Mesodermal cell (in vitro differentiated cells): ENCODE measurements around the gene NT5DC4.

Source experiments
- H3K27ac ChIP-seq: 2 replicates; pipeline ENCODE4 v1.7.0; 2013; ENCODE audit warnings: mild to moderate bottlenecking, low read depth, low read length, moderate library complexity; ENCODE audit not compliant: severe bottlenecking
- H3K36me3 ChIP-seq: 2 replicates; pipeline ENCODE4 v1.7.1; 2013; ENCODE audit warnings: mild to moderate bottlenecking, low read length, moderate library complexity; ENCODE audit not compliant: control insufficient read depth, insufficient read depth
- H3K4me1 ChIP-seq: one replicate; pipeline ENCODE4 v1.7.1; 2013; ENCODE audit warnings: mild to moderate bottlenecking, low read length; ENCODE audit not compliant: insufficient read depth, control insufficient read depth, poor library complexity, severe bottlenecking
- H3K4me3 ChIP-seq: 2 replicates; pipeline ENCODE4 v1.7.0; 2013; ENCODE audit warnings: low read length, control low read depth, mild to moderate bottlenecking; ENCODE audit not compliant: insufficient read depth, poor library complexity, severe bottlenecking; ENCODE audit errors: extremely low read depth
- H3K9me3 ChIP-seq: 2 replicates; pipeline ENCODE4 v1.7.1; 2013; ENCODE audit warnings: mild to moderate bottlenecking, low read length, moderate library complexity; ENCODE audit not compliant: control insufficient read depth
- WGBS, 2 experiments: methylation state at CpG; one replicate each; pipeline ENCODE4 v1.1.5; 2013; ENCODE audit warnings: missing lambda C conversion rate in 2 of 2; ENCODE audit not compliant: insufficient coverage in 2 of 2; 5-methylcytosine and 5-hydroxymethylcytosine counted together

Gene NT5DC4

GRCh38 chr2:112787294-112787693 is 66.5 kb downstream of the NT5DC4 start:
- H3K27ac ChIP-seq = no peak overlapping the region
- no peaks in the 10 kb centered on the region for H3K4me1 ChIP-seq
- no peaks in the 10 kb centered on the region for H3K9me3 ChIP-seq
- no peak overlapping the region for H3K4me3 ChIP-seq
- H3K36me3 ChIP-seq = no peaks in the 10 kb centered on the region
- WGBS, 2 experiments = 75 to 87% methylated on average over 1 of the region's 3 CpGs

DNA sequence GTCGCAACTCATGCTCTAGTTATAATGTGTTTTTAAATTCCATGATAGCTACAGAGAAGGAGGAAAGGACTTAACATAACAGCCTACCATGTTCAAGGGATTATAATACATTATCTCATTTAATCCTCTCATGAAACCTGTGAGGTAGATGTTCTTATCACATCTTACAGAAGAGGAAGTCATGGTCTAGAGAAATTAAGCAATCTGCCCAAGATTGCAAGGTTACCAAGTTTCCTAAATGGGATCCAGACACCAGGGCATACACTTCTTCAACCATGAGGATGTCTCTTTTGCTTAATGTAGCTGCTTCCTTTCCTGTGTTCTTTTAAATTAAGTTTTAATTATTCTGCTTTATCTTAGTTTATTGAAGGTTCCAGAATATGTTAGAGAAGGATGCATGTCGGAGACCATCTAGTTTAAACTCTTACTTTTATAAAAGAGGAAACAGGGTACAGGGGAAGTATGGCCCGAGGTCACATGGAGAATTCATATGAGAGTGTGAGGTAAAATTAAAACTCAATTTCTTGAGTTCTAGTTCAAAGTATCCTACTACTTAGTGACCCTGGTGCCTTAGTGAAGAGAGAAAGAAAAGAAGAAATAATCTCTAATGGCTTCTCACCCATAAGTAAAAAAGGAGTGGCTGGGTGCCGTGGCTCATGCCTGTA is 67.0 kb downstream of the NT5DC4 start:
- WGBS, 2 experiments = 80 to 100% methylated on average over 1 to 2 of the region's 4 CpGs
- Histone ChIP-seq H3K27ac (no peak overlapping the region), H3K4me3 (no peak overlapping the region), H3K4me1 (no peaks in the 10 kb centered on the region), H3K9me3 (no peaks in the 10 kb centered on the region), H3K36me3 (no peaks in the 10 kb centered on the region)

GRCh38 chr2:112788653-112789052 is 67.8 kb downstream of the NT5DC4 start:
- Histone ChIP-seq H3K27ac (no peak overlapping the region), H3K4me1 (no peaks in the 10 kb centered on the region), H3K9me3 (no peaks in the 10 kb centered on the region), H3K36me3 (no peaks in the 10 kb centered on the region), H3K4me3 (no peak overlapping the region)
- 88% methylated on average over 2 of the region's 3 CpGs; no CpG with 5 or more reads in 1 of the 2 experiments for WGBS, 2 experiments
